ENCODE results near the gene POLR1B.

POLR1B gene

DNA sequence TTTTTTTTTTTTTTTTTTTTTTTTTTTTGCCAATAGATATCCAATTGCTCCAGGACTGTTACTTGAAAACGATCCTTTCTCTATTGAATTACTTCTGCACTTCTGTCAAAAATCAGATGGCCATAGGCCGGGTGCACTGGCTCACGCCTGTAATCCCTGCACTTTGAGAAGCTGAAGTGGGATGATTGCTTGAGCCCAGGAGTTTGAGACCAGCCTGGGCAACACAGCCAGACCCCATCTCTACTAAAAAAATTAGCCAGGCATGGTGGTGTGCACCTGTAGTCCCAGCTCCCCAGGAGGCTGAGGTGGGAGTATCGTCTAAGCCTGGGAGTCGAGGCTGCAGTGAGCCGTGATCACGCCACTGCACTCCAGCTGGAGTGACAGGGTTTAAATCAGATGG, 37.8 kb downstream of the POLR1B start:
- Histone ChIP-seq H2AFZ (ENCODE audit: low read depth, low read length, severe bottlenecking) (no peak overlapping the region), H3K27me3 (ENCODE audit: low read length) (no peaks in the 10 kb centered on the region), H3K79me2 (ENCODE audit: insufficient read depth, low read length) (0 out of 2 replicates have a peak, but pooled peaks cover 3% of the 10 kb centered on the region), H3K9ac (ENCODE audit: low read length) (no peak overlapping the region), H3K9me3 (ENCODE audit: insufficient read depth, low read length) (no peaks in the 10 kb centered on the region), H4K20me1 (ENCODE audit: low read depth, low read length) (no peaks in the 10 kb centered on the region), H3K9me2 (replicated peaks; ENCODE audit: insufficient read depth, low read length) (no peaks in the 10 kb centered on the region), H3K36me3 (ENCODE audit: low read length) (0 out of 2 replicates have a peak, but pooled peaks cover 4% of the 10 kb centered on the region), H3K4me3 (ENCODE audit: insufficient read depth, low read length, poor library complexity, severe bottlenecking) (no peak overlapping the region), H3K4me2 (ENCODE audit: low read depth, low read length, poor library complexity, severe bottlenecking) (no peak overlapping the region), H3K27ac (ENCODE audit: low read depth, low read length) (no peak overlapping the region), H3F3A (ENCODE audit: insufficient read depth) (peaks cover 35% of the 10 kb centered on the region)
- no peak for TF ChIP-seq EZH2phosphoT487 (conservative IDR thresholded peaks at IDR 0.05; ENCODE audit: low read length)
- TF ChIP-seq, protein P1, sequence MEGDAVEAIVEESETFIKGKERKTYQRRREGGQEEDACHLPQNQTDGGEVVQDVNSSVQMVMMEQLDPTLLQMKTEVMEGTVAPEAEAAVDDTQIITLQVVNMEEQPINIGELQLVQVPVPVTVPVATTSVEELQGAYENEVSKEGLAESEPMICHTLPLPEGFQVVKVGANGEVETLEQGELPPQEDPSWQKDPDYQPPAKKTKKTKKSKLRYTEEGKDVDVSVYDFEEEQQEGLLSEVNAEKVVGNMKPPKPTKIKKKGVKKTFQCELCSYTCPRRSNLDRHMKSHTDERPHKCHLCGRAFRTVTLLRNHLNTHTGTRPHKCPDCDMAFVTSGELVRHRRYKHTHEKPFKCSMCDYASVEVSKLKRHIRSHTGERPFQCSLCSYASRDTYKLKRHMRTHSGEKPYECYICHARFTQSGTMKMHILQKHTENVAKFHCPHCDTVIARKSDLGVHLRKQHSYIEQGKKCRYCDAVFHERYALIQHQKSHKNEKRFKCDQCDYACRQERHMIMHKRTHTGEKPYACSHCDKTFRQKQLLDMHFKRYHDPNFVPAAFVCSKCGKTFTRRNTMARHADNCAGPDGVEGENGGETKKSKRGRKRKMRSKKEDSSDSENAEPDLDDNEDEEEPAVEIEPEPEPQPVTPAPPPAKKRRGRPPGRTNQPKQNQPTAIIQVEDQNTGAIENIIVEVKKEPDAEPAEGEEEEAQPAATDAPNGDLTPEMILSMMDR (IDR thresholded peaks at IDR 0.05; ENCODE audit: insufficient read depth, low read length, poor library complexity, severe bottlenecking): no peak

DNA sequence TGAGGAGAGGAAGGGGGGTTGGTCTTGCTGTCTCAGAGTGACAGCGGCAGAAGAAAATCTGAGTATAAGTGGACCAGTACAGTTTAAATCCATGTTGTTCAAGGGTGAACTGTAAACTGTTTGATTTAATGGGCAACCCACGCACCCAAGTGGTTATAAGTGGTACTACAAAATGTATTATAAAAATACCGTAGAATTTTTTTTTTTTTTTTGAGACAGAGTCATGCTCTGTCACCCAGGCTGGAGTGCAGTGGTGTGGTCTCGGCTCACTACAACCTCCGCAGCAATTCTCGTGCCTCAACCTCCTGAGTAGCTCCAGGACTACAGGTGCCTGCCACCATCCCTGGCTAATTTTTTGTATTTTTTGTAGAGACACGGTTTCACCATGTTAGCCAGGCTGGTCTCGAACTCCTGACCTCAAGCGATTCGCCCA, 40.1 kb downstream of the POLR1B start:
- H3K9me3 ChIP-seq (ENCODE audit: insufficient read depth, low read length): no peaks in the 10 kb centered on the region
- no peaks in the 10 kb centered on the region for H4K20me1 ChIP-seq (ENCODE audit: low read depth, low read length)
- TF ChIP-seq, protein P1 (IDR thresholded peaks at IDR 0.05; ENCODE audit: insufficient read depth, low read length, poor library complexity, severe bottlenecking): peak; percentile 22
- TF ChIP-seq EZH2phosphoT487 (conservative IDR thresholded peaks at IDR 0.05; ENCODE audit: low read length): no peak
- H3F3A ChIP-seq (ENCODE audit: insufficient read depth): peaks cover 35% of the 10 kb centered on the region
- no peak overlapping the region for H3K4me3 ChIP-seq (ENCODE audit: insufficient read depth, low read length, poor library complexity, severe bottlenecking)
- no peaks in the 10 kb centered on the region for H3K9me2 ChIP-seq (replicated peaks; ENCODE audit: insufficient read depth, low read length)
- no peak overlapping the region for H3K9ac ChIP-seq (ENCODE audit: low read length)
- H2AFZ ChIP-seq (ENCODE audit: low read depth, low read length, severe bottlenecking): no peak overlapping the region
- no peaks in the 10 kb centered on the region for H3K36me3 ChIP-seq (ENCODE audit: low read length)
- no peak overlapping the region for H3K27ac ChIP-seq (ENCODE audit: low read depth, low read length)
- H3K27me3 ChIP-seq (ENCODE audit: low read length): no peaks in the 10 kb centered on the region
- 0 out of 2 replicates have a peak, but pooled peaks cover 3% of the 10 kb centered on the region for H3K79me2 ChIP-seq (ENCODE audit: insufficient read depth, low read length)
- H3K4me2 ChIP-seq (ENCODE audit: low read depth, low read length, poor library complexity, severe bottlenecking): peak overlapping the region; percentile 20

DNA sequence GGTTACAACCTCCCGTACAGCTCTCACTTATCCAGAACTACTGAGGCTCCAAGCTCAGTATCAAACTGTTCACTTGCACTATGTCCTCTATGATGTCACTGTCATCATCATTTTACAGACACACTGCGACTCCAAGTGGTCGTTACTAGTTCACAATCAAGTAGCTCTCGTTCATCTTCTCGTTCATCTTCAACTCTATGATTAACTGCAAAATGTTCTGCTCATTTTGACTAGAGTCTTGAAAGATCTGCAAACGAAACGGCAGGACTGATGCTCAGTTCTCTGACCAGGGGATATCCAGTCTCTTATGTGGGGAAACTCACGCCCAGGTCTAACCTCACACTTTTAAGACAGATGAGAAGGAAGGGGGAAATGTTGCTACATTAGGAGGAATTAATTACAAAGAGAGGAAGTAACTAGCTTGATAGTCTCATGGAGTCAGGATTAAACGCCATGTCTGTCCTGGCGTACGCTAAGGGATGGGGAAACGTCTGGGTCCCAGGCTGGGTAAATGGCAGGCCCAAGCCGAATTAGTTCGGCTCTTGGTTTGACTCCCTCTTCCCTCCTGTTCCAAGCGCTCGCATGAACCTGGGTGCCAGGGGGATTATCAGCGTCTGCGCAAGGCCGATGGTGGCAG, 41.4 kb downstream of the POLR1B start:
- peak overlapping the region; percentile 65 for H3K9ac ChIP-seq (ENCODE audit: low read length)
- TF ChIP-seq, protein P1 (IDR thresholded peaks at IDR 0.05; ENCODE audit: insufficient read depth, low read length, poor library complexity, severe bottlenecking): no peak
- no peak for TF ChIP-seq EZH2phosphoT487 (conservative IDR thresholded peaks at IDR 0.05; ENCODE audit: low read length)
- H4K20me1 ChIP-seq (ENCODE audit: low read depth, low read length): no peaks in the 10 kb centered on the region
- peaks cover 28% of the 10 kb centered on the region for H3F3A ChIP-seq (ENCODE audit: insufficient read depth)
- peak overlapping the region; percentile 63 for H3K4me3 ChIP-seq (ENCODE audit: insufficient read depth, low read length, poor library complexity, severe bottlenecking)
- H3K27ac ChIP-seq (ENCODE audit: low read depth, low read length): peak overlapping the region; percentile 74
- H2AFZ ChIP-seq (ENCODE audit: low read depth, low read length, severe bottlenecking): peak overlapping the region; percentile 97
- H3K27me3 ChIP-seq (ENCODE audit: low read length): no peaks in the 10 kb centered on the region
- H3K9me3 ChIP-seq (ENCODE audit: insufficient read depth, low read length): no peaks in the 10 kb centered on the region
- H3K79me2 ChIP-seq (ENCODE audit: insufficient read depth, low read length): no peaks in the 10 kb centered on the region
- peak overlapping the region; percentile 90 for H3K4me2 ChIP-seq (ENCODE audit: low read depth, low read length, poor library complexity, severe bottlenecking)
- no peaks in the 10 kb centered on the region for H3K9me2 ChIP-seq (replicated peaks; ENCODE audit: insufficient read depth, low read length)
- H3K36me3 ChIP-seq (ENCODE audit: low read length): no peaks in the 10 kb centered on the region
